ENCODE data around the gene HLA-DPA1.

DNA sequence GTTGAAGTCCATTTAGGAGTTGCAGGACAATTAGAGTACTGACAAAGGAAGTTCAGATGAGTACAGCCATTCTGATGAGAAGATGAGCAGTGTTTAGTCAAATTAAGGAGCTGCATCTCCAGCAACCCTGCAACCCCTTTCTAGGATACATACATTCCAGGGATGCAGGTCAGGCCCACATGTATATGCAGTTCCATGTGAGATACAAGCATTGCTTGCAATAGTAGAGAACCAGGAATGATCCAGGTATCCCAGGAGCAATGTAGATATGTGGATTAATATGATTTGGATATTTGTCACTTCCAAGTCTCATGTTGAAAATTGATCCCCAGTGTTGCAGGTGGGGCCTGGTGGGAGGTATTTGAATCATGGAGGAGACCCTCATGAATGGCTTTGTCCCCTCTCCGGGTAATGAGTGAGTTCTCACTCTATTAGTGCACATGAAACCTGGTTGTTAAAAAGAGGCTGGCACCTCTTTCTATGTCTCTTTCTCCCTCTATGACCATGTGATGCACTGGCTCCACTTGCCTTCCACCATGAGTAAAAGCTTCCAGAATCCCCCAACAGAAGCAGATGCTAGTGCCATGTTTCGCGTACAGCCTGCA, 6.4 kb downstream of the HLA-DPA1 start:
- TF ChIP-seq, protein P1, sequence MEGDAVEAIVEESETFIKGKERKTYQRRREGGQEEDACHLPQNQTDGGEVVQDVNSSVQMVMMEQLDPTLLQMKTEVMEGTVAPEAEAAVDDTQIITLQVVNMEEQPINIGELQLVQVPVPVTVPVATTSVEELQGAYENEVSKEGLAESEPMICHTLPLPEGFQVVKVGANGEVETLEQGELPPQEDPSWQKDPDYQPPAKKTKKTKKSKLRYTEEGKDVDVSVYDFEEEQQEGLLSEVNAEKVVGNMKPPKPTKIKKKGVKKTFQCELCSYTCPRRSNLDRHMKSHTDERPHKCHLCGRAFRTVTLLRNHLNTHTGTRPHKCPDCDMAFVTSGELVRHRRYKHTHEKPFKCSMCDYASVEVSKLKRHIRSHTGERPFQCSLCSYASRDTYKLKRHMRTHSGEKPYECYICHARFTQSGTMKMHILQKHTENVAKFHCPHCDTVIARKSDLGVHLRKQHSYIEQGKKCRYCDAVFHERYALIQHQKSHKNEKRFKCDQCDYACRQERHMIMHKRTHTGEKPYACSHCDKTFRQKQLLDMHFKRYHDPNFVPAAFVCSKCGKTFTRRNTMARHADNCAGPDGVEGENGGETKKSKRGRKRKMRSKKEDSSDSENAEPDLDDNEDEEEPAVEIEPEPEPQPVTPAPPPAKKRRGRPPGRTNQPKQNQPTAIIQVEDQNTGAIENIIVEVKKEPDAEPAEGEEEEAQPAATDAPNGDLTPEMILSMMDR (conservative IDR thresholded peaks at IDR 0.05; ENCODE audit: low read length): no peak
- TF ChIP-seq EZH2phosphoT487 (IDR thresholded peaks at IDR 0.05; ENCODE audit: borderline replicate concordance): no peak
